ENCODE measurements around the gene CD247. TPM values are rescaled to one million over a fixed set of nuclear protein-coding genes. Genes with fewer than 3 reads are reported as not detected.

CD247 gene
- polyA plus RNA-seq, 1 experiment = not detected

DNA sequence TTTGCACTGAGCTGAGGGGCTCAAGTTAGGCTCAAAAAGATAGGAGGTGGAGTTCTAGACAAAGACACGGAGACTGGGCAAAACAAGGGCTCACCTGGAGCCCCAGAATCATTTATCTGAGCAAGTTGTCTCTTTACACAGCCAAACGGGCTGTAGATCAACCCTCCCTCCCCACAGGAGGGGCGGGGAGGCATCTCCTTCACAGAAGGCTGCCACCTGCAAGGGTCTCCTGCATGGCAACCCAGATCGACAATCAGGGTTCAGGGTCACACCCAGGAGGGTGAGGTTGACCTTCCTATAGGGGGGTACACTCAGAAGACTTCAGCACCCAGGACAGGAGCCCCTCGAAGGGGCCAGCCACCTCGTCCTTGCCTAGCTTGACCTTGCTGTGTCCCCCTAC lies 84.0 kb downstream of the CD247 start:
- no peak for TF ChIP-seq CTCF (IDR thresholded peaks at IDR 0.05; ENCODE audit: low read depth, low read length)
- ChIA-PET CTCF (interaction anchor here (0.5 to 0.6 kb wide), 2 partner anchors 167 to 375 kb away, joined by 3 to 5 read pairs; no protein-coding TSS in a partner anchor), POLR2A (no interaction called here)
- Histone ChIP-seq H3K27ac (ENCODE audit: low read depth, low read length) (no peak overlapping the region), H3K9me3 (ENCODE audit: control insufficient read depth, insufficient read depth, low read length) (no peaks in the 10 kb centered on the region; the same call in 1 of the 2 replicates), H3K27me3 (ENCODE audit: control insufficient read depth, insufficient read depth, low read length) (peaks cover 6% of the 10 kb centered on the region), H3K4me3 (ENCODE audit: low read depth, low read length) (no peak overlapping the region)
- no peak for DNase-seq (ENCODE audit: low read depth, low spot score)

- no peak overlapping the region for H3K4me3 ChIP-seq (ENCODE audit: low read depth, low read length)
- ChIA-PET CTCF (interaction anchor here (0.5 to 0.6 kb wide), 2 partner anchors 167 to 374 kb away, joined by 3 to 5 read pairs; no protein-coding TSS in a partner anchor), POLR2A (no interaction called here)
- no peaks in the 10 kb centered on the region; the same call in 1 of the 2 replicates for H3K9me3 ChIP-seq (ENCODE audit: control insufficient read depth, insufficient read depth, low read length)
- H3K27me3 ChIP-seq (ENCODE audit: control insufficient read depth, insufficient read depth, low read length) = peaks cover 2% of the 10 kb centered on the region
- TF ChIP-seq CTCF (IDR thresholded peaks at IDR 0.05; ENCODE audit: low read depth, low read length) = no peak
- no peak for DNase-seq (ENCODE audit: low read depth, low spot score)
- H3K27ac ChIP-seq (ENCODE audit: low read depth, low read length) = no peak overlapping the region
Measured at GRCh38 chr1:167433884-167434283, 84.4 kb downstream of the CD247 start.

GRCh38 chr1:167432780-167433179 lies 85.5 kb downstream of the CD247 start:
- ChIA-PET CTCF (interaction anchor here (1.4 kb wide), 1 partner anchor 212 kb away, joined by 5 read pairs; no protein-coding TSS in a partner anchor), POLR2A (no interaction called here)
- peaks cover 2% of the 10 kb centered on the region for H3K27me3 ChIP-seq (ENCODE audit: control insufficient read depth, insufficient read depth, low read length)
- TF ChIP-seq CTCF (IDR thresholded peaks at IDR 0.05; ENCODE audit: low read depth, low read length) = no peak
- H3K27ac ChIP-seq (ENCODE audit: low read depth, low read length) = no peak overlapping the region
- no peak for DNase-seq (ENCODE audit: low read depth, low spot score)
- no peak overlapping the region for H3K4me3 ChIP-seq (ENCODE audit: low read depth, low read length)
- H3K9me3 ChIP-seq (ENCODE audit: control insufficient read depth, insufficient read depth, low read length) = no peaks in the 10 kb centered on the region; the same call in 1 of the 2 replicates

DNA sequence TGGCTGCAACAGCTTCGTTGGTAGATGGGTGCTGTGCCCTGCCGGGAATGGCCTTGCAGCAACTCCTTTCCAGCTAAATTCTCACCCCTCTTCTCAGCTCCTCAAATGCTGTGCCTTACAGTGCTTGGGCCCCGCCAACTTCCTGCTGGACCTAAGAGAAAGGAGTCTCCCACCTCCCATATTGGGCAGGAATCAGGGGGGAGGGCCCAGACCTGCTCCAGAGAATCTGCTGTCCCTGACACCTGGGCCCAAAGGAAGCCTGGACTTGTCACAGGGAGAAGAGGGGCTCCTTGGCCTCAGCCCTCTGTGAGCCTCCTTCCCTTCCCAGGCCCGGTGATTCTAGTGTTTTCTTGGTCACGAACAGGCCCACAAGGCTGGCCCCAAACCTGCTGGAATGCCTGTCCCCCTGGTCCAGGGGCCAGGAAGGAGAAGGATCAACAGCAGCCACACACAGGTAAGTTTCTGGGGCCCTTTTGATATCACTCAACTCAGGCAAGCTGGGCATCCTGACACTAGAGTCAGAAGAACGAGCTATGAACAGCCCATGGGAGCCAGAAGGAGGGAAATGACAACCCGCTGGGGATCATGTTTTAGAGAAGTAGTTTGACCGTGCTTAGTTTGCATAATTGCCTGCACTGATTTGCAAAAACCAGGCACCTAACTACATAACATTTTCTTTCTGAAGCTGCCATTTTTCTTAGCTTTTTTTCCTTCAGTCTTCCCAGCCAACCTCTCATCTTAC lies 86.2 kb downstream of the CD247 start:
- no peak overlapping the region for H3K4me3 ChIP-seq (ENCODE audit: low read depth, low read length)
- ChIA-PET POLR2A (no interaction called here), CTCF (interaction anchor here (1.0 to 1.4 kb wide), 2 partner anchors 9 to 212 kb away, joined by 3 to 5 read pairs; no protein-coding TSS in a partner anchor)

More for the DNA sequence above, 86.2 kb downstream of the CD247 start:
- no peak for TF ChIP-seq CTCF (IDR thresholded peaks at IDR 0.05; ENCODE audit: low read depth, low read length)
- Histone ChIP-seq H3K9me3 (ENCODE audit: control insufficient read depth, insufficient read depth, low read length) (no peaks in the 10 kb centered on the region; the same call in 1 of the 2 replicates), H3K27me3 (ENCODE audit: control insufficient read depth, insufficient read depth, low read length) (peaks cover 2% of the 10 kb centered on the region), H3K27ac (ENCODE audit: low read depth, low read length) (no peak overlapping the region)
- DNase-seq (ENCODE audit: low read depth, low spot score) = no peak

Data from AG04450 (cell line).